Ramos (cell line): ENCODE results near the gene ELOVL4.

Source experiments
- in situ Hi-C: fragments of 300-500 bp; cut with MboI; formaldehyde crosslinking; loops from one replicate; pipeline ENCODE4 v1.14.3; 2022; ENCODE audit warnings: low sequenced_read_pairs; ENCODE audit not compliant: unreplicated experiment

Gene ELOVL4

DNA sequence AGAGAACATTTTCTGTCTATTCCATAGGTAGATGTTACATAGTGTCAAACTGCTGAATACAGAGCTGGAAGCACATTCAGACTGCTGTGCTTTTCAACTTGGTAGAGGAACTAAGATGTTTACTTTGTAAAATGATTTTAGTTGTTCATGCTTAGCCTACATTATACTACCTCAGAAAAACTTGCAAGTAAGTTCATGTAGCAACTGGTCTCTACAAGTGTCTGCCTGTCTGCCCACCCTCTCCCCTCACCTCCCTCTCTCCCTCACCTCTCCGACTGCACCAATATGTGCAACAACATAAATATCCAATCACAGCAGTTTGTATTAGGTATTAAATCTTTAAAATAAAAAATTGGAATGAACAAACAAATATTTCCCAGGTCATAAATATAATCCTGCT, 25.3 kb downstream of the ELOVL4 start:
- in situ Hi-C loops: no loop called here

DNA sequence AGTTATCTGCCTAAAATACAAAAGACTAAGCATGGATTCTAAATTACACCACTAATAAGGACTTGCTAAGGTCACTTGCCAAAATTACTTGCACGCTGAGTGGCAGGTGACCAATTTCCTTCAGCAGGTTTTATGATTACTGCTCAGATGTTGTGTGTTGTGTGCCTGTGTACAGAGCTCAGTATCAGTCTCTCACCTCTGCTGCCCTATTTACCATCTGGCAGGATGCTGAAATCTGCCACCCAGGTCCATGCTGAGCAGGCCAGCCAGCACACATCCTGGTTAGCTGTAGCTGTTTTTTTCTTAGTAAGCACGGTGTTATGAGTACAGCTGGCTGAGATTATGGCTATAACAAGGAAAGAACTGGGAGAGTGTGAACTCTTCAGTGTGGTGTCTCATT, 34.0 kb downstream of the ELOVL4 start:
- in situ Hi-C loops: no loop called here

DNA sequence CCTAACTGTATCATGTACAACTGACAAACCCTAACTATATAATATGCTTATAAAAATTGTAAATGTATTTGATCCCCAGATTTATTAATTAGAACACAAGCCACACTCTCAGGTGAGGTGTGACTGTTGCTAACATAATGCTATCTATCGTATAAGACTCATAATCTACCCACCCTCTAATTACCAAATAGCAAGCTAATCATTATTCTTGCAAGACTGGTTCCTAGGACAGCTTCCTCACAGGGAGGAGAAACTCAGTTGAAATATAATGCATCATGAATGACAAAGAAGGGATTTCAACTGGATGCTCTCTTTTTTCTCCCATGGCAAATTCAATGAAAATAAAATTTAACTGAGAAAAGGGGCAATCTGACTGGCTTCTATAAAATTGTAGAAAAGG, 35.4 kb downstream of the ELOVL4 start:
- in situ Hi-C loops: no loop called here

DNA sequence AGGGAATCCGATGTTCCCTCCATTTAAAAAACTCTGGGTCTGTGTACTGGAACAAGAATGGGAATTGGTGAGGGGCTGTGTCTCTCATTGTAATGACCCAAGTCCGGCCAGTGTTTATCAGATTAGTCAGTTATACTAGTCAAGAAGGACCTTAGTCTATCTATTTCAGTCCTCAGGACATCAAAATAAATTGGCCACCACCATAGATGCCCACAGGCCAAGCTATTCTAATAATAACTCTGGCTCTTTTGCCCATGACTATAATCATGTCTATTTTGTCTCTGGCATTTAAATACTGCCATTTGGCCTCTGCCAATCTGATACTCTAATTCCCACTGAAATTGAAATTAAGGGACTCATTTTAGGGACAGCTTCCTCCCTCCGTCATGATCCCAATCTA, 37.8 kb downstream of the ELOVL4 start:
- in situ Hi-C loops: no loop called here

DNA sequence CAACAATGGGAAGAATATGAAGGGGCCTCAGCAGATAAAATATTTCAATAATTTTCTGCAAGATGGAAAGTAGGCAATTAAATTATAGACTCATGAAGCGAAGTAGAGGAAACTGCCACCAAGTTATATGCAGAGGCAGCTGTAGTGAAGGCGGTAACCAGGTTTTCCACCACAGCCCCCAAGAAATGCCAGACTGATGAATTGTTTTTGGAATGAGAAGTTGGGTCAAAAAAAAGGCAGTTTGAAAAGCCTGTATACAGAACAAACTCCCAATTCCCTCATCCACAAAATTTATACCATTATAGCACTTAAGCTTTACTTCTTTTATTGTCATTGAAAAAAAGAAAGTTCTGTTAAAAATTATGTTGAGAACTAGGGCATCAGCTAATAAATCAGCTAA, 45.3 kb downstream of the ELOVL4 start:
- in situ Hi-C loops: no loop called here

DNA sequence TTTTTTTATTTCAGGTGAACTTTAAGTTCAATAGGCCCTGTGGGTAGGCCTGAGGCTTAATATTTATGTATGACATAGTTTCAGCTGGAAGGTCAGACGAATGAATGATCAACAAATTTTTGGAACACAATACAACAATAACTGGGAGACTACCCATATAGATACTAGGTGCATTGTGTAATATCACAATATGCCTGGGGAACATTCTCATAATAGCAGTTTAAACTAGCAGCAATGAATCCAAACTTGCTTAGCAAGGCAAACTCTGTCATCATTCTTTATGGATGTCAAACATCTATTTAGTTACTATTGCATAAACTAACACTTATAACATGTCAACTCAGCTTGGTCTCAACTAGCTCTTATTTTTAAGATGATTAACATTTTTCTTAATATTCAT, 49.3 kb downstream of the ELOVL4 start:
- in situ Hi-C loops: no loop called here

DNA sequence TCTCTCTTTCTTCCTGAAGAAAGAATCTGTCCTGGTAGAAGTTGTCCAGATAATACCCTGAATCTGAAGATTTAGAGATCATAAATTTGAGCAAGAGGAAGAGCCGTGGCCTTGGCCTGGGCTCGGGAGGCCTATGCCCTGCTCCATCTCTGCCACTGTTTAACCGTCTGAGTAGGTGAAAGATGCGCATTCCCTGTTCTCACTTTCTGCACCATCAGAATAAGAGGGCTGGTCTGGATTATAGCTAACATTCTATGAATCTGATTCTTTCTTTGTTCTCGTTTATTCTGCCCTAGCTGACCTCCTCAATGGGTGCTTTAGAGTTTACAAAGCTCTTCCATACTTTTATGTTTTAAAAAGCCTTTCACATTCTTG, 51.3 kb downstream of the ELOVL4 start:
- in situ Hi-C loops: no loop called here

DNA sequence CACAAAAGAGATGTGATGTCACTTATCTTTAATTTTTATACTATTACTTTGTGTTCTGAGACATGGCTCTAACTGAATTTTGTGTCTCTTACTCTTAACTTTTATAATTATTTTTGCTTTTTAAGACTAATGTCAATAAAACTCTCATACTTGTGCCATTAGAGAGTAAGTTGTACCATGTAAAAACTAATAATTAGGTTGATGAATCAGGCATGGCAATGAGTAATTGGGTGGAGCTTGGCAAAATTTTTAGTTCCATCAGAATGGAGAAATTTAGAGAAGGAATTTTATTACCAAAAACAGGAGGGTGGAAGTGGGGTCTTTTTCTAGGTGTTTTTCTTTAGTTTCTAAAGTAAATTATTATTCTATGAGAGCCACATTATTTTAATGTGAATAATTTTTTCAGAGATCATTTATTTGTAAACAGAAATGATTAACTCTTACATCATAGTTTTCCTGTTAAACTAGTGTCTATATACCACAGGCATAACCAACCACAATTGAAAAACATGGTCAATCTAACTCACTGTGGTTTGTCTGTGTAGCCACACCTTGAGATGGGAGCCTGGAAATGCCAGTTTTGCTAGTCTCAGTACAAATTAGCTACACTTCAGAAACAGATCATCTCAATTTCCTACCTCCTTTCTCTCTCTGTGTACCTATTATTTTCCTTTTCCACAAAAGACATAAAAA, 51.8 kb downstream of the ELOVL4 start:
- in situ Hi-C loops: no loop called here

DNA sequence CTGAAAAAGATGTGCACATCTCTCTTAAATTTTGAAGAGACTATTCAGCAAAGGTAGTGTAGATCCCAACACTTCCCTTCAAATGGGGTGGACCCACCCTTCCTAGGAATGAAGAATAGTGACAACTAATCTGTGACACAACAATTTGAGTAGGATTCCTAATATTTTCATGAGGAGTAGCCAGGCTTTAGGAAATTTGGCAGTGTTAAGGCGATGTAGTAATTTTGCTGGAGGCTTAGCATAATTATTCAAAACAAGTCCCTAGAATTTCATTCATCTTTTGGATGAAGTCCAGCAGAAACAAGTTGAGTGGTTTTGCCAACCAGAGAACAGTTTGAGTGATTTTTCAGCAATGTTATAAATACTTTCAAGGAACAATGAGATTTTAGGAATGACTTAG, 52.4 kb downstream of the ELOVL4 start:
- in situ Hi-C loops: no loop called here

DNA sequence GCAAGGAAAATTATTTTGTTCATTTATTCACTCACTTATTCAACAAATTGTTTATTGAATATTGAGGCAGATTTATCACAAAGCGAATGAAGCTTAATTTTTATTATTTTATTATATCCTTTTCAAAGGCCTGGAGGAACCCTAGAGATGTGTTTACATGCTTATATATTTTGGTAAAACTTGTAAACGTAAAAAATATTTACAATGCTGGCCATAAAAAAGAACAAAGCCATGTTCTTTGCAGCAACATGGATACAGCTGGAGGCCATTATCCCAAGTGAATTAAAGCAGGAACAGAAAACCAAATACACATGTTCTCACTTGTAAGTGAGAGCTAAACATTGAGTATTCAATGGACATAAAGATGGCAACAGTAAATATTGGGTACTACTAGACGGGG, 58.8 kb downstream of the ELOVL4 start:
- in situ Hi-C loops: no loop called here

DNA sequence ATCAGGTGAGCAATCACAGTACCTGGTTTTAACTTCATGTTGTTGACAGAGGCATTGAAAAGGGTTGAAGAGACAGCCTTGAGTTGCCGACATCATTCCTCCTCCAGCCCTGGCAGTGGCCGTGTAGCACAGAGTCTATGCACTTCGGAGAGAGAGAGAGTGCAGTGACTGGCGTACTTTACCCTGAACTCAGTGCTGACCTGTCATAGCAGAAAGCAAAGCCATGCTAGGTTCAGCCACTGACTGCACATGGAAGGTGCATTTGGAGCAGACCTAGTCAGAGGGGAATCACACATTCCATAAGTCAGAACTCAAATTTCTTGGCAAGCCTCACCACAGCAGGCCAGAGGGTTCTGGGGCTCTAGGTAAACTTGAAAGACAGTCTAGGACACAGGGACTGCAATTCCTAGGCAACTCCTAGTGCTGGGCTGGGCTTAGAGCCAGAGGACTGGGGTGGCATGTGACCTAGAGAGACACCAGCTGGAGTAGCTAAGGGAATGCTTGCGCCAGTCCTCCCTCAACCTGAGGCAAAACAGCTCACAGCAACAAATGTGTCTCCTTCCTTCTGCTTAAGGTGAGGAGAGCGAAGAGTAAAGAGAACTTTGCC, 69.1 kb downstream of the ELOVL4 start:
- in situ Hi-C loops: no loop called here

DNA sequence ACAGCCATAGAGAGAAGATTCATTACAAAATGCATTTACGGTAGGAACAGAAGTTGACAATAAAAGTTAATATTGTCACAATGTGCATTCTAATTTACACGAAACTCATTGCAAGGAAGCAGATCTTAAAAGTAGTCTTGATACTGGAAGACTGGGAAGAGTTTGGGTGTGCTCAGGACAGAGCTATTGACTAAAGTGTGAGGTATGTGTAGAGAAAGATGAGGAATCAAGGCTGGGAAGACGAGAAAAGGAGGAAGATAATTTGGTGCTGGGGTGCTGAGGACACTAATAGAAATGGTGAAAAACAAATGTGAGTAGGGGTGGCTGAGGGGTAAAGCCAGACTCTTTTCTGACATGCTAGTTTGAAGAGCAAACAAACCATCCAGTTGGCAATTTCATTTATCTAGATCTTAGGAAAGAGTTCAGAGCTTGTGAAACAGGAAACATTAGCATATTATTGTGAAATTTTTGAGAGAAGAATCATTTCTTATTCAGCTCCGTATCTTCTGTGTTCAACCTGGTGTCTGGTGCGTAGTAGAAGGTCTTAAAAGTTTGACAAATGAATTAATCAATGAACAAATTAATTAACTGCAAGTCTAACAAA, 72.7 kb downstream of the ELOVL4 start:
- in situ Hi-C loops: no loop called here

DNA sequence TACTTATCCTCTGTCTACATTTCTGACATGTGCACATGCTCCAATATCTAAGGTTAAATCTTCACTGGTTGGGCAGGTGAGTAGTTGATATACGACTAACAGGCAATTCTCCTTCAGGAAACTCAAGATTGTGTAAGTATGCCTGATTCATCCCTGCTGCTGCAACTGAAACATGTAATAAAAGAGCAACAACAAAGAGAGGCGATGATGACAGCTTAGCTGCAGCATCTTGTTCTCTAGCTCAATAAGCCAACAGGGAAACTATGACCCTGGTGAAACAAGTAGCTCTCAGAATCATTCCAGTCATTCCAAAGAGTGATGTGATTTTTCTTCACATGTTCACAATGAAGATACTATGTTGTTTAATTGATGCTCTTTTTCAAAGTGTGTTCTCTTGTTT, 74.4 kb downstream of the ELOVL4 start:
- in situ Hi-C loops: no loop called here

DNA sequence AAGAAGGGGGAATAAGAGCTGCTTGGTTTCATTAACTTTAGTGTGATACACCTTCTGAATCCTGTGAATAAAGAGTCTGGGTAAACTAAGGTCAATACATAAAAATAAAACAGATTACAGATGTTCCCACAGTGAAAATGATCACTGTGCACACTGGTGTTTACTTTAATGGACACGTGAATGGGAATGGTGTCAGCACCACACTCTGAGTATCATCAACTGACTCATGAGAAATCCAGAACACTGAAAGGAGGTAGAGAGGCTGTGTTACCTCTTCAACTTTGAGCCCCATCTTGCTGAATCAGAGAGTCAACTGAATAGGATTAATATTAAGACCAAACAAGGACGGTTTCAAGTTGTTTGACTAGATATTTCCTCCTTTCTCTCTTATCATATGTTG, 75.0 kb downstream of the ELOVL4 start:
- in situ Hi-C loops: no loop called here

DNA sequence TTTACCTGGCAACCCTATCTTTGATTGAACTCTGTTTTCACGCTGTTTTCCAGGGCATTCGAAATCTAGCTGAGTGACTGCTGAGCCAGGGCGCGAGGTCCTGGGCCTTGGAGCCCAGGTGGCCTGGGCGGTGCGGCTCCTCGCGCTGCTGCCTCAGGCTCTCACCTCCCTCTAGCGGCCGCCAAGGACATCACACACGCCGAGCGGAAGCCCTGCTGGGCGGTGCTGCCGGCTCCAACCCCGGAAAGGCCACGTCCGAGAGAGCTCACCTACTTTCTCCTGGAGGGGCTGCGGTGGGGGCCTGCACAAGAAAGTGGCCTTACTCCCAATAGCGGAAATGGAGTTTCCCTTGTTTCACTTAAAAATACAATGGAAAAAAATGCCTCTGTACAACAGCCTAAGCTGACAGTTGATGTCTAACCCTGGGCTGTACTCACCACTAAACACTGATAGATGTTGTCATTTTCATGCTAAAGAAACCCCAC, 77.7 kb downstream of the ELOVL4 start:
- in situ Hi-C loops: no loop called here

DNA sequence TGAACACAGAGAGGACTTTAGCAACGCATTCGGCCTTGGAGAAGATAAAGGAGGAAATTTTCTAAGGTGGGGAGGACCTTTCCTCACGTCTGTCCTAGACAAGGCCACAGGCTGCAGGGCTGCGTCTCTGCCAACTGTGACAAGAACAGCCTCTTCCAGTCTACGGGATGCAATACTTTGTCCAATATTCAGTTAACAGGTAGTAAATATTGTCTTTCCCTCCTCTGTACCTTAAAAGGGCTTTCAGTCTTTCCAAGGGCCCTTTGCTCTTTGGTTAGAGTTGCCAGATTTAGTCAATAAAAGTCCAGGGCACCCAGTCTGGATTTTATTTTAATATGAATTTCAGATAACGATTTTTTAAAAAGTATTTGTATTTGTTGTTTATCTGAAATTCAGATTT, 78.2 kb downstream of the ELOVL4 start:
- in situ Hi-C loops: no loop called here

DNA sequence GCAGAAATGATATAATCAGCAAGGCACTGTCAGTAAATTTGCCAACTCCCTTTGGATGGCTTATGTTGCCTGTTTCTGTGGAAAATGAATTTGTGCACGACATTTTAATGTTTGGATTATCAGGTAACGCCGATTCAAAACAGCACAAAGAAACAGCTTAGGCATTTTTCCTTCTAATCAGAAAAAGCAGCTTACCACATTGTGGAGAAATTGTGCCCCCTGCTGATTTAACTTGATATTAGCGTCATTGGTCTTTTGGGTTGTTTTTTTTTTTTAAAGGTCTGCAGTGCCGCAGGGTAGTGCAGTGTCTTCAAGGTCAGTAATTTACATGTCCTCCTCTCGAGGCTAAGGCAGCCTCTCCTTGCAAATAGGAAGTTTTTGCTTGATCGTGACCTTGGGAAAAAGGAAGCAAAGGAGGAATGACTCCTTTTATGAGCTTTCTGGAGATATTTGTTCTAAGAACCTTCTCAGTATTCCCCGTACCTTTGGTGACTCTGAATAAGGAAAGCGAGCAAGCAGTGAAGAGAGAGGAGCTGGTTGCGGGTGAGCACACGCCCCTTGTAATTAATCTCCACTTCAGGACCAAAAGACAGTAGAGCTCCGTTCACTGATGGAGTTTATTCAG, 79.1 kb downstream of the ELOVL4 start:
- in situ Hi-C loops: no loop called here
